HG03064 (cell line): ENCODE data around the gene KRT86.
"Not testable (repeated sequence)": the region's sequence is repeated elsewhere in the genome, so short reads cannot be mapped to it uniquely, and the experiment has no call there.

Experiments used
- ATAC-seq: cut with Tn5 transposase; IDR thresholded peaks from one replicate; pipeline ENCODE4 v1.9.1; 2021; ENCODE audit warnings: low read depth; ENCODE audit not compliant: unreplicated experiment

The KRT86 gene

GRCh38 chr12:52250048-52250990 lies 24.1 kb upstream of the KRT86 start:
- no peak for ATAC-seq

- ATAC-seq = no peak
Observed at GRCh38 chr12:52251367-52252051, 22.9 kb upstream of the KRT86 start.

- ATAC-seq = not testable (repeated sequence)
Observed at GRCh38 chr12:52252175-52252615, 22.2 kb upstream of the KRT86 start.

- no peak for ATAC-seq
Observed at GRCh38 chr12:52252728-52253343, 21.6 kb upstream of the KRT86 start.

GRCh38 chr12:52253391-52254179 lies 20.9 kb upstream of the KRT86 start:
- no peak for ATAC-seq

- no peak for ATAC-seq
Observed at GRCh38 chr12:52254180-52254964, 20.1 kb upstream of the KRT86 start.

GRCh38 chr12:52254965-52255751 lies 19.3 kb upstream of the KRT86 start:
- no peak for ATAC-seq

GRCh38 chr12:52255926-52256583 lies 18.4 kb upstream of the KRT86 start:
- ATAC-seq = no peak

- no peak for ATAC-seq
Observed at GRCh38 chr12:52256584-52256935, 17.9 kb upstream of the KRT86 start.

- no peak for ATAC-seq
Observed at GRCh38 chr12:52257074-52257551, 17.3 kb upstream of the KRT86 start.

- not testable (repeated sequence) for ATAC-seq
Observed at GRCh38 chr12:52257922-52258321, 16.5 kb upstream of the KRT86 start.

GRCh38 chr12:52258335-52258901 lies 16.0 kb upstream of the KRT86 start:
- ATAC-seq = no peak

- ATAC-seq = no peak
Observed at GRCh38 chr12:52259657-52260243, 14.7 kb upstream of the KRT86 start.

GRCh38 chr12:52260361-52261207 lies 13.9 kb upstream of the KRT86 start:
- no peak for ATAC-seq

GRCh38 chr12:52261208-52261484 lies 13.3 kb upstream of the KRT86 start:
- ATAC-seq = no peak

GRCh38 chr12:52262286-52262685 lies 12.2 kb upstream of the KRT86 start:
- no peak for ATAC-seq
